H1 (cell line): ENCODE measurements around the gene PPIC. TPM values are rescaled to one million over a fixed set of nuclear protein-coding genes. Genes with fewer than 3 reads are reported as not detected.

ENCODE experiments used
- CTCF ChIA-PET: fragments of 300-600 bp; sonication (Branson Sonifier 250); formaldehyde crosslinking; loops from one replicate; lab custom pipeline; 2021; ENCODE audit not compliant: partially characterized antibody; lab: Charles Lee
- POLR2A ChIA-PET: fragments of 300-600 bp; sonication (Branson Sonifier 250); formaldehyde crosslinking; loops from one replicate; lab custom pipeline; 2021; ENCODE audit warnings: inconsistent platforms; ENCODE audit not compliant: partially characterized antibody; lab: Charles Lee
- DNase-seq, 2 experiments: peaks; one replicate each; pipeline versions ENCODE4 v3.0.0 to v3.0.0-alpha.2; 2010 to 2022; ENCODE audit warnings: low spot score in 2 of 2, low read depth in 1 of 2, mixed read lengths in 1 of 2
- FAIRE-seq: peaks from 2 replicates; lab custom pipeline; 2011; peaks lifted over from hg19 to GRCh38; lab: Jason Lieb, UNC
- H2AFZ ChIP-seq: 2 replicates; pipeline ENCODE4 v1.8.1; 2012; ENCODE audit warnings: low read length, inconsistent platforms
- H2AK5ac ChIP-seq: 2 replicates; pipeline ENCODE4 v1.6.1; 2013; ENCODE audit warnings: low read depth, low read length
- H2BK120ac ChIP-seq: replicated peaks from 2 replicates; pipeline ENCODE3; 2013; ENCODE audit warnings: low read depth, low read length, inconsistent platforms
- H2BK12ac ChIP-seq: 2 replicates; pipeline ENCODE4 v1.6.1; 2013; ENCODE audit warnings: low read depth, low read length
- H2BK15ac ChIP-seq: 2 replicates; pipeline ENCODE4 v1.6.1; 2013; ENCODE audit warnings: low read length
- H2BK20ac ChIP-seq: 2 replicates; pipeline ENCODE4 v1.6.1; 2013; ENCODE audit warnings: low read length
- H2BK5ac ChIP-seq: 2 replicates; pipeline ENCODE4 v1.6.1; 2013; ENCODE audit warnings: low read depth, low read length
- H3K14ac ChIP-seq: 2 replicates; pipeline ENCODE4 v1.6.1; 2013; ENCODE audit warnings: inconsistent platforms; ENCODE audit not compliant: insufficient read length
- H3K18ac ChIP-seq: 2 replicates; pipeline ENCODE4 v1.6.1; 2013; ENCODE audit warnings: low read length; ENCODE audit errors: extremely low read depth
- H3K23ac ChIP-seq: 2 replicates; pipeline ENCODE4 v1.6.1; 2013; ENCODE audit warnings: inconsistent platforms; ENCODE audit not compliant: insufficient read length
- H3K23me2 ChIP-seq: 2 replicates; pipeline ENCODE4 v1.6.1; 2013; ENCODE audit warnings: low read depth, low read length
- H3K27ac ChIP-seq: 2 replicates; pipeline ENCODE4 v1.6.1; 2011; ENCODE audit warnings: low read depth, low read length, inconsistent platforms
- H3K27me3 ChIP-seq, 4 experiments: replicated peaks in 1 of 4; 1 replicate in 1 of 4; 2 replicates in 3 of 4; pipeline versions ENCODE4 v1.6.1 to v1.8.1; 2011 to 2013; ENCODE audit warnings: low read length in 3 of 4, mild to moderate bottlenecking in 3 of 4, inconsistent platforms in 2 of 4, mixed read lengths in 2 of 4, moderate library complexity in 1 of 4; ENCODE audit not compliant: control insufficient read depth in 3 of 4, insufficient read depth in 3 of 4; ENCODE audit errors: extremely low read depth in 1 of 4
- H3K36me3 ChIP-seq, 4 experiments: 2 replicates each; pipeline versions ENCODE4 v1.6.1 to v1.8.1; 2011 to 2013; ENCODE audit warnings: mild to moderate bottlenecking in 4 of 4, low read length in 3 of 4, moderate library complexity in 2 of 4, control low read depth in 1 of 4, inconsistent platforms in 1 of 4; ENCODE audit not compliant: insufficient read depth in 4 of 4, control insufficient read depth in 2 of 4
- H3K4ac ChIP-seq: replicated peaks from 2 replicates; pipeline ENCODE3; 2013; ENCODE audit warnings: low read length, low read depth, mixed read lengths, inconsistent platforms; ENCODE audit not compliant: insufficient read length
- H3K4me1 ChIP-seq, 4 experiments: replicated peaks in 1 of 4; 1 replicate in 1 of 4; 2 replicates in 3 of 4; pipeline versions ENCODE4 v1.6.1 to v1.8.1; 2011 to 2013; ENCODE audit warnings: low read length in 3 of 4, inconsistent platforms in 2 of 4, mixed read lengths in 1 of 4; ENCODE audit not compliant: insufficient read depth in 4 of 4, control insufficient read depth in 3 of 4
- H3K4me2 ChIP-seq, 2 experiments: 2 replicates each; pipeline versions ENCODE4 v1.6.1 to v1.8.1; 2011 to 2013; ENCODE audit warnings: low read depth in 2 of 2, low read length in 2 of 2, control low read depth in 1 of 2, inconsistent platforms in 1 of 2, mild to moderate bottlenecking in 1 of 2; ENCODE audit not compliant: insufficient read depth in 1 of 2
- H3K4me3 ChIP-seq, 4 experiments: fragments of 200-600, 300-600 bp in 1 of 4; sonication (generic), shearing (Covaris generic), sonication (Bioruptor Twin) in 1 of 4; 2 replicates each; pipeline versions ENCODE4 v1.5.1 to v1.8.1; 2011 to 2016; ENCODE audit warnings: low read length in 4 of 4, low read depth in 3 of 4, control low read depth in 2 of 4, inconsistent platforms in 2 of 4, mild to moderate bottlenecking in 2 of 4, mixed read lengths in 1 of 4, moderate library complexity in 1 of 4; ENCODE audit not compliant: insufficient read depth in 2 of 4; ENCODE audit errors: extremely low read depth in 1 of 4
- H3K56ac ChIP-seq: replicated peaks from 2 replicates; pipeline ENCODE3; 2013; ENCODE audit warnings: low read depth, mild to moderate bottlenecking, mixed read lengths, low read length, inconsistent platforms; ENCODE audit not compliant: insufficient read length
- H3K79me1 ChIP-seq: 2 replicates; pipeline ENCODE4 v1.6.1; 2013; ENCODE audit warnings: low read depth, low read length, control low read depth
- H3K79me2 ChIP-seq, 2 experiments: 2 replicates each; pipeline versions ENCODE4 v1.6.1 to v1.8.1; 2012 to 2013; ENCODE audit warnings: low read length in 2 of 2, mild to moderate bottlenecking in 2 of 2, inconsistent platforms in 1 of 2; ENCODE audit not compliant: insufficient read depth in 2 of 2, control insufficient read depth in 1 of 2
- H3K9ac ChIP-seq, 4 experiments: replicated peaks in 1 of 4; 1 replicate in 1 of 4; 2 replicates in 3 of 4; pipeline versions ENCODE4 v1.6.1 to v1.8.1; 2011 to 2013; ENCODE audit warnings: low read depth in 3 of 4, low read length in 3 of 4, control low read depth in 2 of 4, mild to moderate bottlenecking in 2 of 4, moderate library complexity in 2 of 4, inconsistent platforms in 1 of 4; ENCODE audit errors: extremely low read depth in 1 of 4
- H3K9me3 ChIP-seq, 2 experiments: 2 replicates each; pipeline versions ENCODE4 v1.6.1 to v1.8.1; 2012 to 2013; ENCODE audit warnings: mild to moderate bottlenecking in 2 of 2, moderate library complexity in 2 of 2, control low read depth in 1 of 2, inconsistent platforms in 1 of 2, low read depth in 1 of 2, low read length in 1 of 2, mixed read lengths in 1 of 2; ENCODE audit not compliant: insufficient read depth in 2 of 2
- H4K20me1 ChIP-seq, 2 experiments: replicated peaks in 1 of 2; 2 replicates each; pipeline versions ENCODE3 to v1.8.1; 2011 to 2013; ENCODE audit warnings: inconsistent platforms in 2 of 2, low read length in 2 of 2, mild to moderate bottlenecking in 1 of 2; ENCODE audit not compliant: insufficient read depth in 2 of 2, control insufficient read depth in 1 of 2
- H4K5ac ChIP-seq: 2 replicates; pipeline ENCODE4 v1.6.1; 2013; ENCODE audit warnings: low read length, low read depth, mixed read lengths, inconsistent platforms; ENCODE audit not compliant: insufficient read length
- H4K8ac ChIP-seq: 2 replicates; pipeline ENCODE4 v1.8.0; 2013; ENCODE audit warnings: mild to moderate bottlenecking, moderate library complexity, low read length, inconsistent platforms; ENCODE audit not compliant: insufficient read depth; ENCODE audit errors: extremely low read depth
- H4K91ac ChIP-seq: replicated peaks from 2 replicates; pipeline ENCODE3; 2013; ENCODE audit warnings: low read length, mixed read lengths, inconsistent platforms; ENCODE audit not compliant: insufficient read length
- CHD1 ChIP-seq: IDR thresholded peaks from 2 replicates; pipeline ENCODE4 v1.6.1; 2012; ENCODE audit warnings: low read depth, low read length, improper control_type of control experiment
- EZH2 ChIP-seq: fragments of 200-600 bp; sonication (generic); IDR thresholded peaks from 2 replicates; pipeline ENCODE4 v1.7.1; 2012; ENCODE audit warnings: low read depth, mild to moderate bottlenecking, moderate library complexity, low read length, inconsistent platforms; ENCODE audit not compliant: severe bottlenecking
- FOSL1 ChIP-seq: IDR thresholded peaks from 2 replicates; pipeline ENCODE4 v1.6.1; 2011; ENCODE audit warnings: mild to moderate bottlenecking, low read depth, low read length, moderate library complexity; ENCODE audit not compliant: insufficient read depth
- GTF2F1 ChIP-seq: IDR thresholded peaks from 2 replicates; pipeline ENCODE4 v1.6.1; 2012; ENCODE audit warnings: low read depth, low read length, improper control_type of control experiment, borderline replicate concordance
- PHF8 ChIP-seq: fragments of 200-600 bp; sonication (generic); conservative IDR thresholded peaks from 2 replicates; pipeline ENCODE4 v1.7.1; 2012; ENCODE audit warnings: low read depth, mild to moderate bottlenecking, inconsistent platforms, low read length, moderate library complexity
- POU5F1 ChIP-seq: IDR thresholded peaks from 2 replicates; pipeline ENCODE4 v1.6.1; 2011; ENCODE audit warnings: low read depth, mild to moderate bottlenecking, low read length, moderate library complexity
- SAP30 ChIP-seq: fragments of 300-600 bp; sonication (generic); IDR thresholded peaks from 2 replicates; pipeline ENCODE4 v1.7.1; 2012; ENCODE audit warnings: low read length, moderate library complexity, mild to moderate bottlenecking, inconsistent platforms; ENCODE audit not compliant: insufficient read depth, insufficient replicate concordance
- SIX5 ChIP-seq: IDR thresholded peaks from 2 replicates; pipeline ENCODE4 v1.6.1; 2011; ENCODE audit warnings: mild to moderate bottlenecking, low read depth, low read length
- WGBS, 2 experiments: shearing (Covaris generic) in 1 of 2; methylation state at CpG; one replicate each; pipeline versions ENCODE4 v1.1.6 to v1.1.7; 2013 to 2015; ENCODE audit warnings: low lambda C conversion rate in 2 of 2, mixed read lengths in 2 of 2, inconsistent platforms in 1 of 2, low coverage in 1 of 2, missing lambda C conversion rate in 1 of 2; ENCODE audit not compliant: insufficient replicate concordance in 2 of 2, insufficient coverage in 1 of 2, insufficient read length in 1 of 2; ENCODE audit errors: extremely low coverage in 1 of 2, missing lambda C conversion rate in 1 of 2; 5-methylcytosine and 5-hydroxymethylcytosine counted together
- polyA plus RNA-seq, 7 experiments: library from polyadenylated mRNA; depleted of rRNA in 3 of 7; stranded (reverse) in 5 of 7; unstranded in 2 of 7; fragments of >200 nt in 5 of 7; fragments of 200-250 nt in 2 of 7; gene quantifications; 1 replicate in 5 of 7; 2 replicates in 1 of 7; 4 replicates in 1 of 7; pipeline versions ENCODE4 v1.2.1 to v1.2.3, GENCODE V29; 2011 to 2013; ENCODE audit warnings: missing spikeins in 2 of 7, mixed read lengths in 2 of 7
- total RNA-seq: library from RNA; stranded (reverse); fragmentation: NEBNext Ultra II Directional; extraction: Animal tissue kit (Norgen Biotek cat#: 25700); gene quantifications from 2 replicates; pipeline ENCODE4 v1.2.1, GENCODE V29; 2021
- TF ChIP-seq, protein P1 (sequence below): IDR thresholded peaks from 2 replicates; pipeline ENCODE4 v1.6.1; 2011; ENCODE audit warnings: low read length, improper control_type of control experiment
- TF ChIP-seq, protein P2 (sequence below), 3 experiments: IDR thresholded peaks; 1 replicate in 2 of 3; 2 replicates in 1 of 3; pipeline versions ENCODE4 v1.5.1 to v1.6.1; 2011; ENCODE audit warnings: low read length in 3 of 3, mild to moderate bottlenecking in 3 of 3, inconsistent platforms in 2 of 3, low read depth in 1 of 3, moderate library complexity in 1 of 3; ENCODE audit not compliant: insufficient read depth in 1 of 3; ENCODE audit errors: control extremely low read depth in 1 of 3

PPIC gene
- total and polyA plus RNA-seq, 2 of the 8 experiments (the other 6 are each of a cell fraction or from before 2014, with no cell fraction given), result 8.5 to 10.4 TPM

DNA sequence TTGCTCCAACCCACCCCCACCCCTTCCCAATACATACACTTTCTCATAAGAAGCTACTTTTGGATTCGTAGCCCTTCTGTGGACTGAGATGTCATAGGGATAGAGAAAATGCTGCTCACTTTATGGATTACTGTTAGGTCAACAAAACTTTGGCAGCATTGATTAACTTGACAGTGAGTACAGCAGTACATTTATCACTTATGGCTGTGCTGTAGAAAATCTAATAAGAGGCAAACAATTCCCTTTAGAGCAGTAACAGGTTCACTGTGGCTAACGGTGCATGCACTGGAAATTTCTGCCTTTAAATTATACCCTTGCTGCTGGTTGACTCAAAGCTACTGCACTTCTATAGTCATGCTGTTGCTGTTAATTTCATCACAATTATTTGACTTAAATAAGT, 59.2 kb downstream of the PPIC start:
- H3K27ac ChIP-seq, result no peak overlapping the region
- POLR2A ChIA-PET, result no interaction called here
- H3K23ac ChIP-seq, result no peak overlapping the region
- peaks cover 0 to 2% (median 0%) of the 10 kb centered on the region in 4 experiments; a peak in 1 of 7 replicates for H3K4me1 ChIP-seq
- no peaks in the 10 kb centered on the region for H3K9me3 ChIP-seq
- no peak overlapping the region for H2AFZ ChIP-seq
- H4K91ac ChIP-seq, result no peak overlapping the region
- H3K14ac ChIP-seq, result no peak overlapping the region
- H2BK20ac ChIP-seq, result no peak overlapping the region
- WGBS, 2 experiments, result 90% methylated on average over 2 of the region's 2 CpGs; no CpG with 5 or more reads in 1 of the 2 experiments
- H3K79me1 ChIP-seq, result no peaks in the 10 kb centered on the region
- no peaks in the 10 kb centered on the region for H4K20me1 ChIP-seq
- no peaks in the 10 kb centered on the region for H3K36me3 ChIP-seq
- H2BK15ac ChIP-seq, result no peak overlapping the region
- H2BK120ac ChIP-seq, result no peak overlapping the region
- H2BK12ac ChIP-seq, result no peak overlapping the region
- no peak overlapping the region for H3K9ac ChIP-seq
- H4K5ac ChIP-seq, result no peak overlapping the region
- H2AK5ac ChIP-seq, result no peak overlapping the region
- no peaks in the 10 kb centered on the region for H3K79me2 ChIP-seq
- no peak overlapping the region for H3K4me2 ChIP-seq
- no peak for DNase-seq
- no peak overlapping the region for H3K4me3 ChIP-seq
- FAIRE-seq, result no peak
- H4K8ac ChIP-seq, result no peak overlapping the region
- H3K23me2 ChIP-seq, result no peaks in the 10 kb centered on the region
- no peak overlapping the region for H3K56ac ChIP-seq
- no peaks in the 10 kb centered on the region for H3K27me3 ChIP-seq
- CTCF ChIA-PET, result interaction anchor here (0.6 kb wide), 1 partner anchor 577 kb away, joined by 3 read pairs; no protein-coding TSS in a partner anchor
- H2BK5ac ChIP-seq, result no peak overlapping the region
- H3K18ac ChIP-seq, result no peak overlapping the region
- no peak overlapping the region for H3K4ac ChIP-seq
- no peak for TF ChIP-seq EZH2
- TF ChIP-seq PHF8, result no peak
- TF ChIP-seq, protein P1, sequence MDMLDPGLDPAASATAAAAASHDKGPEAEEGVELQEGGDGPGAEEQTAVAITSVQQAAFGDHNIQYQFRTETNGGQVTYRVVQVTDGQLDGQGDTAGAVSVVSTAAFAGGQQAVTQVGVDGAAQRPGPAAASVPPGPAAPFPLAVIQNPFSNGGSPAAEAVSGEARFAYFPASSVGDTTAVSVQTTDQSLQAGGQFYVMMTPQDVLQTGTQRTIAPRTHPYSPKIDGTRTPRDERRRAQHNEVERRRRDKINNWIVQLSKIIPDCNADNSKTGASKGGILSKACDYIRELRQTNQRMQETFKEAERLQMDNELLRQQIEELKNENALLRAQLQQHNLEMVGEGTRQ, result no peak
- TF ChIP-seq FOSL1, result no peak
- TF ChIP-seq SAP30, result no peak
- no peak for TF ChIP-seq CHD1
- TF ChIP-seq, protein P2, sequence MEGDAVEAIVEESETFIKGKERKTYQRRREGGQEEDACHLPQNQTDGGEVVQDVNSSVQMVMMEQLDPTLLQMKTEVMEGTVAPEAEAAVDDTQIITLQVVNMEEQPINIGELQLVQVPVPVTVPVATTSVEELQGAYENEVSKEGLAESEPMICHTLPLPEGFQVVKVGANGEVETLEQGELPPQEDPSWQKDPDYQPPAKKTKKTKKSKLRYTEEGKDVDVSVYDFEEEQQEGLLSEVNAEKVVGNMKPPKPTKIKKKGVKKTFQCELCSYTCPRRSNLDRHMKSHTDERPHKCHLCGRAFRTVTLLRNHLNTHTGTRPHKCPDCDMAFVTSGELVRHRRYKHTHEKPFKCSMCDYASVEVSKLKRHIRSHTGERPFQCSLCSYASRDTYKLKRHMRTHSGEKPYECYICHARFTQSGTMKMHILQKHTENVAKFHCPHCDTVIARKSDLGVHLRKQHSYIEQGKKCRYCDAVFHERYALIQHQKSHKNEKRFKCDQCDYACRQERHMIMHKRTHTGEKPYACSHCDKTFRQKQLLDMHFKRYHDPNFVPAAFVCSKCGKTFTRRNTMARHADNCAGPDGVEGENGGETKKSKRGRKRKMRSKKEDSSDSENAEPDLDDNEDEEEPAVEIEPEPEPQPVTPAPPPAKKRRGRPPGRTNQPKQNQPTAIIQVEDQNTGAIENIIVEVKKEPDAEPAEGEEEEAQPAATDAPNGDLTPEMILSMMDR (IDR thresholded peaks at IDR 0.05; ENCODE audit: control extremely low read depth in 1 of 3, insufficient read depth in 1 of 3, low read depth in 1 of 3, low read length in 3 of 3), result no peak
- TF ChIP-seq POU5F1, result no peak
- TF ChIP-seq GTF2F1, result no peak
- no peak for TF ChIP-seq SIX5
